T-helper 17 cell (primary cell): ENCODE data around the gene HSP90AA1. TPM values are rescaled to one million over a fixed set of nuclear protein-coding genes. Genes with fewer than 3 reads are reported as not detected.
"Not testable (repeated sequence)": the region's sequence is repeated elsewhere in the genome, so short reads cannot be mapped to it uniquely, and the experiment has no call there.

Source experiments
- ATAC-seq: fragments of 150-1000 bp; cut with Tn5 transposase; 2 replicates; pipeline ENCODE4 v1.10.0; 2021; ENCODE audit warnings: mild to moderate bottlenecking, moderate library complexity
- DNase-seq, 3 donors: peaks; one replicate each; pipeline versions ENCODE4 v3.0.0 to v3.0.0-alpha.2; 2020 to 2021
- H3K9me3 ChIP-seq: one replicate; pipeline ENCODE4 v1.7.0; 2013; ENCODE audit warnings: low read length, mild to moderate bottlenecking; ENCODE audit not compliant: control insufficient read depth, poor library complexity, severe bottlenecking
- H3K27ac Mint-ChIP-seq: one replicate; pipeline ENCODE4 v1.8.0; 2022; ENCODE audit warnings: mild to moderate bottlenecking, moderate library complexity, mixed read lengths
- H3K27me3 Mint-ChIP-seq: one replicate; pipeline ENCODE4 v1.8.0; 2022; ENCODE audit warnings: mixed read lengths
- H3K36me3 Mint-ChIP-seq: one replicate; pipeline ENCODE4 v1.8.0; 2022; ENCODE audit warnings: low read depth, mixed read lengths
- H3K4me1 Mint-ChIP-seq: one replicate; pipeline ENCODE4 v1.8.0; 2022; ENCODE audit warnings: mild to moderate bottlenecking, mixed read lengths
- H3K4me3 Mint-ChIP-seq: one replicate; pipeline ENCODE4 v1.8.0; 2022; ENCODE audit warnings: mild to moderate bottlenecking, moderate library complexity, mixed read lengths
- total RNA-seq, 4 donors: library from RNA in 2 of 4; stranded (reverse) in 2 of 4; gene quantifications; one replicate each; pipeline ENCODE4 v1.2.3 and lab custom pipeline; 2022 to 2026

Gene HSP90AA1
- total RNA-seq, 2 donors from 2014 or later: 514 to 570 TPM

DNA sequence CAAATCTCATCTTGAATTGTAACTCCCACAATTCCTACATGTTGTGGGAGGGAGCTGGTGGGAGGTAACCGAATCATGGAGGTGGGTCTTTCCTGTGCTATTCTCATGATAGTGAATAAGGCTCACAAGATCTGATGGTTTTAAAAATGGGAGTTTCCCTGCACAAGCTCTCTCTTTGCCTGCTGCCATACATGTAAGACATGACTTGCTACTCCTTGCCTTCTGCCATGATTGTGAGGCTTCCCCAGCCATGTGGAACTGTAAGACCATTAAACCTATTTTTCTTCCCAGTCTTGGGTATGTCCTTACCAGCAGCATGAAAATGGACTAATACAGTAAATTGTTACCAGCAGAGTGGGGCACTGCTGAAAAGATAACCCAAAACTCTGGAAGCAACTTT lies 22.5 kb upstream of the HSP90AA1 start:
- H3K27ac Mint-ChIP-seq, H3K27me3 Mint-ChIP-seq, ATAC-seq, H3K4me3 Mint-ChIP-seq, DNase-seq, H3K9me3 ChIP-seq, H3K36me3 Mint-ChIP-seq, H3K4me1 Mint-ChIP-seq: not testable (repeated sequence)

DNA sequence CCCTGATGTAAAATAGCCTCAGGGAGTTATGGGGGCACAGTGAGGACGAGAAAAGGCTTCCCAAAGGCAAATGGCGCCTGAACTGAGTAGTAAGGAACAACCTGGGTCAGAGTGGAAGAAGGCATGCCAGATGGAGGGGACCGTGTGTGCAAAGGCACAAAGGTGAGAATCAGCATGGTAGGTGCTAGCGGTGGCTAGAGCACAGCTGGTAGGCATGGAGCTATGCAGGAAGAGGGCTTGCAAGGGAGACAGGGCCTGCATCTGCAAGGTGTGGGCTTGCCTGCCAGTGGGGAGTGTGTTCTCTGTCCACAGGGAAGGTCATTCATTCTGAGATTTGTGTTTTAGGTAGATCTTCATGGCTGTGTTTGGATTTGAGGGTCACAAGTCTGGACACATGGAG lies 18.5 kb upstream of the HSP90AA1 start:
- H3K9me3 ChIP-seq: no peaks in the 10 kb centered on the region
- Mint-ChIP-seq H3K27me3 (no peaks in the 10 kb centered on the region), H3K36me3 (no peaks in the 10 kb centered on the region), H3K27ac (no peak overlapping the region), H3K4me3 (no peak overlapping the region), H3K4me1 (peaks cover 2% of the 10 kb centered on the region)
- no peak for ATAC-seq
- DNase-seq: no peak

DNA sequence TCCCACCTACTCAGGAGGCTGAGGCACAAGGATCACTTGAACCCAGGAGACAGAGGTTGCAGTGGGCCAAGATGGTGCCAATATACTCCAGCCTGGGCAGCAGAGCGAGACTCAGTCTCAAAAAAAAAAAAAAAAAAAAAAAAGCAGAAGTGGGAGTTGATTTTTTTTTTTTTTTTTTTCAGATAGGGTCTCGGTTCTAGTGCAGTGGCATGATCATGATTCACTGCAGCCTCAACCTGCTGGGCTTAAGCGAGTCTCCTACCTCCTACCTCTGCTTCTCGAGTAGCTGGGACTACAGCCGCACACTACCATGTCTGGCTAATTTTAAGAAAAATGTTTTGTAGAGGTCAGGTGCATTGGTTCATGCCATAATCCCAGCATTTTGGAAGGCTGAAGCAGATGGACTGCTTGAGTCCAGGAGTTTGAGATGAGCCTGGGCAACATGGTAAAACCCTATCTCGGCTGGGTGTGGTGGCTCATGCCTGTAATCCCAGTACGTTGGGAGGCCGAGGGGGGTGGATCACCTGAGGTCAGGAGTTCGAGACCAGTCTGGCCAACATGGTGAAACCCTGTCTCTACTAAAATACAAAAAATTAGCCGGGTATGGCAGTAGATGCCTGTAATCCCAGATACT lies 16.3 kb upstream of the HSP90AA1 start:
- no peaks in the 10 kb centered on the region for H3K27me3 Mint-ChIP-seq
- peaks cover 2% of the 10 kb centered on the region for H3K4me1 Mint-ChIP-seq
- H3K9me3 ChIP-seq: no peaks in the 10 kb centered on the region
- no peak overlapping the region for H3K27ac Mint-ChIP-seq
- no peak overlapping the region for H3K4me3 Mint-ChIP-seq
- DNase-seq (no peak), ATAC-seq (no peak)
- no peaks in the 10 kb centered on the region for H3K36me3 Mint-ChIP-seq

DNA sequence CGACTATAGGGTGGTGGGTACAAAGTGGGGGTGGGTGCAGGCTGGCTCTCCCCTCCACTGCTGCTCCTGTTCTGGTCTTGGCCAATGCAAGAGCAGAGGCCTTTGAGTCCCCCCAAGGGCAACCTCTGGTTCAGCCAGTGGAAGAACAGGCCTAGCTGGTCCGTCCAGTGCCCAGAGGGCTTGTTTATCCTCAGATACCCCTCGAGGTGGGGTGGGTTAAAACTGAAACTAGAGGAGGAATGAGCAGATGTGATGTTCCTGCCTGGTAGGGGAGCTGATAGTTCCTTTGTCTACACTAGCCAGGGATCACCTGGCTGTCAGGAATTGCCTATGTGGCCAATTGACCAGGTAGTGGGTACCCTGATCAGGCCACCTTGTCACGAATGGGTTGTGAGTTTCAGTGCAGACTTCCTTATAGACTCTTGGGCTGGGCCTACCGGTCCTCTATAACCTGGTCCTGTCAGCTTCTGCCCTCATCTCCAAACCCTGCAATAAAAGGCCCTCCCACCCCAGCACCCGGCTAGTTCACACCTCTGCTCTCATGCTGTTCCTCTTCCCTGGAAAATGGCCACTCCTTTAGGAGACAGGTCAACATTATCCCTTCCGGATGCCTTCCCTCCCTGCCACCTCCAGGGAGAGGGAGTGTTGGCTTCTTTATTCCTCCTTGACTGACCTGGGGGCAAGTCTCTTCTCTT lies 10.7 kb upstream of the HSP90AA1 start:
- no peaks in the 10 kb centered on the region for H3K9me3 ChIP-seq
- no peak overlapping the region for H3K4me3 Mint-ChIP-seq
- H3K27ac Mint-ChIP-seq: no peak overlapping the region
- H3K27me3 Mint-ChIP-seq: no peaks in the 10 kb centered on the region
- ATAC-seq: no peak
- H3K4me1 Mint-ChIP-seq: peaks cover 6% of the 10 kb centered on the region
- no peak for DNase-seq
- no peaks in the 10 kb centered on the region for H3K36me3 Mint-ChIP-seq

DNA sequence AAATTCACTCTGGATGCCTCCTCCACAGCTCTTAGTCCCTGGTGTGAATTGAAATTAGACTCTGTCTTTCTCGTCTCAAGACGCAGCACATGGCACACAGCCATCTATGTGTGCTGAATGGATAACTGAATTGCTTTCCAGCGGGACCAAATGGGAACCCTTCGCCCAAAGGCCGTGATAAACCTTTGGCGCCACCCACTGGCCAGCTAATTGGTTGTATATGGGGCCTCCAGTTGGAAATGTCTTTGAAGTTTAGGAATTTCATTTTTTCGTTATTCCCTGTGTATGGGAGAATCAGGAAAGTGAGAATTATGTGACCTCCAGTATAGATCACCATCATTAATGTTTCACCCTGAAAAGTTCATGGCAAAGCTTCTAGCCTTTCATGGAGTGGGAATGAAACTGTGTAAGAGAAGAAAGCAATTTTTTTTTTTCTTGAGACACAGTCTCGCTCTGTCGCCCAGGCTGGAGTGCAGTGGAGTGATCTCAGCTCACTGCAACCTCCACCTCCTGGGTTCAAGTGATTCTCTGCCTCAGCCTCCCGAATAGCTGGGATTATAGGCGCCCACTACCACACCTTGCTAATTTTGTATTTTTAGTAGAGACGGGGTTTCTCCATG lies 9.8 kb upstream of the HSP90AA1 start:
- DNase-seq (peak; percentile 53 to 65 (median 59)), ATAC-seq (peak; percentile 79)
- H3K9me3 ChIP-seq: no peaks in the 10 kb centered on the region
- no peak overlapping the region for H3K4me3 Mint-ChIP-seq
- no peaks in the 10 kb centered on the region for H3K27me3 Mint-ChIP-seq
- peaks cover 6% of the 10 kb centered on the region for H3K4me1 Mint-ChIP-seq
- H3K36me3 Mint-ChIP-seq: no peaks in the 10 kb centered on the region
- peak overlapping the region; percentile 49 for H3K27ac Mint-ChIP-seq

DNA sequence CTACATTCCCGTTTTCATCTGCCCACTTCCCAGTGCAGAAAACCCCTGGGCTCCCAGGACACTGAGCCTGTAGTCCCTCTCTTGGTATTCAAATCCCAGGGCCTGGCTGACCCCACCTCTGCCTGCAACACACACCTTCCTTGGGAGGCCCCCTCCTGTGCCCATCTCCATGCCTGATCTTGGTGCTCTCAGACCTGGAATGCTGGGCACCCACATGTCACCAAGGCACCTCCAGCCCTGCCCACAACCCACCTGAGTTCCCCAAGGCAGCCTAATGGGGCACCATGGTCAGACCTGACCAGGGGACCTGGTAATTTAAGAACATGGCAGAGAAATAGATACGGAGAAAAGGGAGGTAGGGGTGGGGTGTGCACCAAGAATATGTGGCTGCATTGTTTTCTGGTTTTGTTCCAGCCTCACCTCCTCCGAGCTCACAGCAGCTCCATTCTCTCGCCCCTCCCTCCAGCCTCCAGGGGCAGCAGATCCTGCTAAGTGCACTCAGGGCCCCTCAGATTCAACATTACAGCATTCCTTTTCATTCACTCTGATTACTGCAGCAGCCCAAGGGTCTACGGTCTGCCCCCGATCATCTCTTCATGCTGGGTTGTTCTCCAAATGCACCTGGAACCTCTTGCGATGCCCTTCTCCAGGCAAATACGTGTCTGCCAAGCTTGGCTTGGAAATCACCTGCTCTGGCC lies 9.2 kb upstream of the HSP90AA1 start:
- Mint-ChIP-seq H3K36me3 (no peaks in the 10 kb centered on the region), H3K4me3 (no peak overlapping the region), H3K27ac (peak overlapping the region; percentile 49), H3K4me1 (peaks cover 6% of the 10 kb centered on the region), H3K27me3 (no peaks in the 10 kb centered on the region)
- DNase-seq (no peak), ATAC-seq (peak; percentile 28)
- H3K9me3 ChIP-seq: no peaks in the 10 kb centered on the region

DNA sequence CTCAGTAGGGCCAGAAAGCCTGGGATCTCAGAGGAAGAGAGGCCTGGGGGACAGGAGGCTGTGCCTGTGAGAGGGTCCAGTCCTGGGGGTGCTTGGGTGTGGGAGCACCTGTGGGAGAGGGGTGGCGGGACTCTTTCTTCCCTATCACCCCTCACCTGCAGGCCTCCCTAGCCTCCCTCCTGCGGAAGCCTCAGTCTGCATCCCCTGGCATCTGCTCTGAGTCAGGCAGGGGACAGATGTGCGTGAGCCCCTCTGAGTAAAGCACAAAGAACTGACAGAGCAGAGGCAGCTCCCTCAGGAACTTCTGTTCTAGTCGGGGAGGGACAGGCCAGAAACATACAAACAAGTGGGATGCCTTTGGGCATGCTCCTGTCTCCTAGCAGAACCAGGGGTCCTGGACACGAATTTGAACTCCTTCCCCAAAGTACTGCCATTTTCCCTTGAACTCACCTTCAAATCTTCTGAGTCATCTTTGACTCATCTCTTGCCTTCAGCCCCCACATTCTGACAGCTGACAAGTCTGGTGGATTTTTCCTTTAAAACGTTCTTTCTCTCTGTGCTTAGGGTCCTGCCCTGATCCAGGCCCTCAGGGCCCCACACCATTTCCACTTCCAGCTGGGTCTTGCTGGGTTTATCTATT lies 8.5 kb upstream of the HSP90AA1 start:
- no peaks in the 10 kb centered on the region for H3K36me3 Mint-ChIP-seq
- DNase-seq (no peak), ATAC-seq (no peak)
- peaks cover 6% of the 10 kb centered on the region for H3K4me1 Mint-ChIP-seq
- no peaks in the 10 kb centered on the region for H3K27me3 Mint-ChIP-seq
- no peak overlapping the region for H3K27ac Mint-ChIP-seq
- no peak overlapping the region for H3K4me3 Mint-ChIP-seq
- no peaks in the 10 kb centered on the region for H3K9me3 ChIP-seq

DNA sequence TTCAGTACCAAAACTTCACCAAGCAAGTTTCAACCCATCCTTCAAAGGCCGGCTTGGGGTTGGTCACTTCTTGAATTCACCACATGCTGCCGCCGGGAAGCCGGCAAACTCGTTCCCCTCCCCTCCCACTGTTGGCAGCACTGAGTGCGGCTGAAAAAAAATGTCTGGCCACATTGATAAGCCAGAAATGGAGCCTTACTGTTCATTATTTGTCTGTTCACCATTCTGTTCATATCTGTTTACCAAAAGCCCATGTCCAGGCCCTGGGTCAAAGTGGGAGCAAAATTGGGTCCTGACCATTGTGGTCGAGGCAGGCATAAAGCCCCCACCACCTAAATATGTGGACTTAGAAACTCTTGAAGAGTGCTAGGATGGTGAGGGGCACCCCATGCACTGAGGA lies 7.3 kb upstream of the HSP90AA1 start:
- H3K9me3 ChIP-seq: no peaks in the 10 kb centered on the region
- H3K27ac Mint-ChIP-seq: no peak overlapping the region
- no peaks in the 10 kb centered on the region for H3K36me3 Mint-ChIP-seq
- H3K4me1 Mint-ChIP-seq: peaks cover 17% of the 10 kb centered on the region
- no peaks in the 10 kb centered on the region for H3K27me3 Mint-ChIP-seq
- ATAC-seq (no peak), DNase-seq (no peak)
- no peak overlapping the region for H3K4me3 Mint-ChIP-seq

DNA sequence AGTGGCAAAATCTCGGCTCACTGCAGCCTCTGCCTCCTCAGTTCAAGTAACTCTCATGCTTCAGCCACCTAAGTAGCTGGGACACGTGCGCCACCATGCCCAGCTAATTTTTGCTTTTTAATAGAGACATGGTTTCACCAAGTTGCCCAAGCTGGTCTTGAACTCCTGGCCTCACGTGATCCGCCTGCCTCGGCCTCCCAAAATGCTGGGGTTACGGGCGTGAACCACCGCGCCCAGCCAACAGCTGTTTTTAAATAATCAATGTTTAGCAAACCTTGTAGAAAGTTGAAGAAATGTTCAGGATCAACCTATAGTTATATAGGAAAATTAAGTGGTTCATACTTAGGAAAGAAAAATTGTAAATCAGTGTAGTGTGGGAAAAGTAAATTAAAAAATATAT lies 6.0 kb upstream of the HSP90AA1 start:
- ATAC-seq (no peak), DNase-seq (no peak)
- H3K9me3 ChIP-seq: no peaks in the 10 kb centered on the region
- Mint-ChIP-seq H3K27me3 (no peaks in the 10 kb centered on the region), H3K27ac (no peak overlapping the region), H3K36me3 (no peaks in the 10 kb centered on the region), H3K4me1 (peaks cover 26% of the 10 kb centered on the region), H3K4me3 (no peak overlapping the region)

- ATAC-seq: no peak
- H3K9me3 ChIP-seq: no peaks in the 10 kb centered on the region
- Mint-ChIP-seq H3K4me1 (peaks cover 25% of the 10 kb centered on the region), H3K4me3 (no peak overlapping the region), H3K27me3 (no peaks in the 10 kb centered on the region), H3K36me3 (peaks cover 3% of the 10 kb centered on the region), H3K27ac (peak overlapping the region; percentile 88)
- no peak for DNase-seq
These were observed 3.9 kb upstream of the HSP90AA1 start for GRCh38 chr14:102090713-102091112.

GRCh38 chr14:102089621-102090343 lies 2.9 kb upstream of the HSP90AA1 start:
- Mint-ChIP-seq H3K36me3 (peaks cover 6% of the 10 kb centered on the region), H3K4me3 (peak overlapping the region; percentile 62), H3K4me1 (peaks cover 34% of the 10 kb centered on the region), H3K27ac (peak overlapping the region; percentile 88), H3K27me3 (no peaks in the 10 kb centered on the region)
- ATAC-seq (no peak), DNase-seq (no peak)
- H3K9me3 ChIP-seq: no peaks in the 10 kb centered on the region

DNA sequence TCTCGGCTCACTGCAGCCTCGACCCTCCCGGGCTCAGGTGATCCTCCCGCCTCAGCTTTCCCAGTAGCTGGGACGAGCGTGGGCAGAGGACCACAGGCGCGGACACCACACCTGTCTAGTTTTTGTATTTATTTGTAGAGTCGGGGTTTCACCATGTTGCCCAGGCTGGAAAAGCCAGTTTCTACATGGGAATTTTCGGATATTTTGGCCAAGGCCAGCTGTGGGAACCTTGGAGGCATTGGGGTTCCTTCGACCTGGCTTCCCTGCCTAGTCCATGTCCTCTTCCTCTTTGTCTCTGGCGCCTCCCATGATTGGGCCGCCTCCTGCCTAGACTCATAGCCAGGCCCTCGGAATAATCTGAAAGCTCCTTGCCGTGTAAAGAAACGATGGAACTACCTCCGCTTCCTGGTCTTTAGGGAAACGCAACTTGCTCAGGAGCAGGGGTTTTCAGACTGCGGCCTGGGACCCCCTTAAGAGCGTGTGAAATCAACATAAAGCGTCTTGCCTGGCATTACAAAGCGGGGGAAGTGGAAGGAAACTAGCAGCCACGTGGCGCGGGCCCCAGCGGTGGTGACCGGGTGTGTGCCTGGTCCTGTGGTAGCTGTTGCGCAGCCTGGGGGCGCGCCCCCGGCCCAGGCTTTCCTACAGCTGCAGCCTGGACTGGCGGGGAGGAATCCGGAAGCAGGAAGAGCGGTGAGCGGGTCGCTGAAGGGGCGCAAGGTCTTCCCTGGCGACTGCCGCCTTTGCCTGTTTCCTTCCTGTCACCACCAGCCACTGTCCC lies 1.4 kb upstream of the HSP90AA1 start:
- peak in 2 of 3 donors; percentile 32 to 37 for DNase-seq
- H3K4me1 Mint-ChIP-seq: peaks cover 45% of the 10 kb centered on the region
- H3K36me3 Mint-ChIP-seq: peaks cover 11% of the 10 kb centered on the region
- H3K4me3 Mint-ChIP-seq: peak overlapping the region; percentile 94
- no peaks in the 10 kb centered on the region for H3K9me3 ChIP-seq
- peak overlapping the region; percentile 88 for H3K27ac Mint-ChIP-seq
- no peak for ATAC-seq
- no peaks in the 10 kb centered on the region for H3K27me3 Mint-ChIP-seq
